ENCODE results near the gene CALHM5.

The CALHM5 gene

DNA sequence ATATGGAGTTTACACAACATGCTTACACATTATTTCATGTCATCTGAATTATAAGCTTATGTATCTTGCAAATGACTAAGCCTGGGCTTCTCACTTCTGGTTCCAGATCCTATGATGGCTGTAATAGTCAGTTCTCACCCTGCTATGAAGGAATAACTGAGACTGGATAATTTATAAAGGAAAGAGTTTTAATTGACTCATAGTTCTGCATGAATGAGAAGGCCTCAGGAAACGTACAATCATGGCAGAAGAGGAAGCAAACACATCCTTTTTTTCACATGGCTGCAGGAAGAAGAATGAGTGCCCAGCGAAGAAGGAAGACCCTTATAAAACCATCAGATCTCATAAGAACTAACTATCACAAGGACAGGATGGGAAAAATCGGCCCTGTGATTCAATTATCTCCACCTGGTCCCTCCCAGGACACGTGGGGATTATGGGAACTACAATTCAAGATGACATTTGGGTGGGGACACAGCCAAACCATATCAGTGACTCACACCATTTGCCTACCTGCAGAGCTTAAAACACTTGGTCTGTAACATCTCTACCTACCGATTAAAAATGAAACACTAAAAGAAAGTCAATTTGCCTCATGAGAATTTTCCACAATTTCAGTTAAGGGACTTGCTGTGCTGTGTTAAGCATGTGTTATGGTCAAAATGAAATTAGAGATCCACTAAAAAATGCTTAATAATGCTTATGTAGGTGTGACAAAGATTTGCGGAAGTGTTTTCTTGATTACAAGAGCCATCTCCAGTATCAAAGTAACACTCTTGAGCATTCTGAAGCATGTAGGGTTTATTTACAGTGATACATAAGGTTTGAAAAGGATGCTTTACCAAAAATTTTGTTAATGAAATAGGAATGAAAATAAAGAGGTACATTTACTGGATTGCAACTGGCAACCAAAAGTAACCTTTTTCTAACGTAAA, 57.6 kb downstream of the CALHM5 start:
- DNase-seq (ENCODE audit: insufficient read length, low spot score) (no peak), FAIRE-seq (no peak)
- no peak for TF ChIP-seq POLR2AphosphoS5 (IDR thresholded peaks at IDR 0.05; ENCODE audit: low read depth, low read length)
- no peak for TF ChIP-seq PAX5 (IDR thresholded peaks at IDR 0.05; ENCODE audit: insufficient read depth, low read length, severe bottlenecking)
- TF ChIP-seq SPI1 (IDR thresholded peaks at IDR 0.05; ENCODE audit: low read depth, low read length) = no peak
- TF ChIP-seq POLR2A (IDR thresholded peaks at IDR 0.05; ENCODE audit: low read depth, low read length) = no peak
- no peak for TF ChIP-seq TAF1 (IDR thresholded peaks at IDR 0.05; ENCODE audit: low read depth, low read length)
- TF ChIP-seq POU2F2 (IDR thresholded peaks at IDR 0.05; ENCODE audit: low read depth, low read length) = no peak

GRCh38 chr6:116570856-116571682, 59.6 kb downstream of the CALHM5 start, which contains the start of gene RWDD1:
TSS of gene RWDD1 (plus strand) at chr6:116571504. CDS start at chr6:116571583, 79 bp downstream.
- DNase-seq (ENCODE audit: insufficient read length, low spot score) = peak; percentile 87
- TF ChIP-seq SPI1 (IDR thresholded peaks at IDR 0.05; ENCODE audit: low read depth, low read length) (no peak), TAF1 (IDR thresholded peaks at IDR 0.05; ENCODE audit: low read depth, low read length) (peak; percentile 85), POU2F2 (IDR thresholded peaks at IDR 0.05; ENCODE audit: low read depth, low read length) (peak; percentile 76), POLR2AphosphoS5 (IDR thresholded peaks at IDR 0.05; ENCODE audit: low read depth, low read length) (peak; percentile 95), PAX5 (IDR thresholded peaks at IDR 0.05; ENCODE audit: insufficient read depth, low read length, severe bottlenecking) (peak; percentile 58), POLR2A (IDR thresholded peaks at IDR 0.05; ENCODE audit: low read depth, low read length) (peak; percentile 78; the same call in 1 of the 2 replicates)
- peak; percentile 99 for FAIRE-seq

DNA sequence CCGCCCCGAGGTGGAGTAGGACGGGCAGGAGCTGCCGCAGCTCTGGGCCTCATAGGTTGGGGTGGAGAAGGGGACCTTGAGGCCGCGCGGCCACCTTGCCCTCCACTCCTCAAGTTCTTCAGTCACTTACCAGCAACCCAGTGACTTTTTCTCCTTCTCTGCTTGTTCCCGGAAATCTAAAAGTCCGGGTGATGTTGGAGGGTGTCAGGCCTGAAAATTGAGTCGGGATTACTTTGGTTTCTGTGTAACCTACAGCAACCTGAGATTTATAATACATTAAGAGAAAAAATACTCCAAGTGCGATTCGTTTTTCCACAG, 60.2 kb downstream of the CALHM5 start:
- DNase-seq (ENCODE audit: insufficient read length, low spot score) (no peak), FAIRE-seq (no peak)
- TF ChIP-seq PAX5 (IDR thresholded peaks at IDR 0.05; ENCODE audit: insufficient read depth, low read length, severe bottlenecking) (no peak), SPI1 (IDR thresholded peaks at IDR 0.05; ENCODE audit: low read depth, low read length) (no peak), POLR2A (IDR thresholded peaks at IDR 0.05; ENCODE audit: low read depth, low read length) (no peak), TAF1 (IDR thresholded peaks at IDR 0.05; ENCODE audit: low read depth, low read length) (no peak), POLR2AphosphoS5 (IDR thresholded peaks at IDR 0.05; ENCODE audit: low read depth, low read length) (no peak), POU2F2 (IDR thresholded peaks at IDR 0.05; ENCODE audit: low read depth, low read length) (no peak)

DNA sequence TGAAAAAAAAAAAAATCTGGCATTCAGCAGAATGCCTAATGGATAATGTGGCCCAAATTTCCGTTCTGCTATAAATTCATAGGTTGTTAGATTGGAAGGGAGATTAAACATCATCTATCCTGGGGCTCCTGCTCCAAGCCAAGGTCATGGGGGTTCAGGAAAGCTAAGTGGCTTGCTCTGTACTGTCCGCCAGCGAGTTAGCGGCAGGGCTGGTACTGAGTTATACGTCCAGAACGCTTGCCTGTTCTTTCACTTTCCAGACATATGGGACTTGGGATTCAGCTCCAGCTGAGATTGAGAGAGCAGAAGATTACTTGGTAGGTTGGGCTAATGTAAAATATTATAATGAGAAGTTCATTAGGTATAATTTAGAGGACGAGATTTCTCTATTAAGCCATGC, 60.7 kb downstream of the CALHM5 start:
- TF ChIP-seq PAX5 (IDR thresholded peaks at IDR 0.05; ENCODE audit: insufficient read depth, low read length, severe bottlenecking) (no peak), POU2F2 (IDR thresholded peaks at IDR 0.05; ENCODE audit: low read depth, low read length) (no peak), POLR2A (IDR thresholded peaks at IDR 0.05; ENCODE audit: low read depth, low read length) (no peak), POLR2AphosphoS5 (IDR thresholded peaks at IDR 0.05; ENCODE audit: low read depth, low read length) (no peak), SPI1 (IDR thresholded peaks at IDR 0.05; ENCODE audit: low read depth, low read length) (no peak), TAF1 (IDR thresholded peaks at IDR 0.05; ENCODE audit: low read depth, low read length) (no peak)
- DNase-seq (ENCODE audit: insufficient read length, low spot score) = no peak
- FAIRE-seq = no peak

Measured in GM12891 (cell line).